Heart left ventricle (tissue), 16 donors: ENCODE data around the gene OLFML3. TPM values are rescaled to one million over a fixed set of nuclear protein-coding genes. Genes with fewer than 3 reads are reported as not detected.

Source experiments
- ATAC-seq, 4 donors: fragments of 200-7000 bp; cut with Tn5 transposase; one replicate each; pipeline ENCODE4 v1.9.1; 2020 to 2022; ENCODE audit warnings: moderate library complexity in 4 of 4, mild to moderate bottlenecking in 3 of 4, moderate number of reproducible peaks in 1 of 4
- DNase-seq, 5 donors: peaks; one replicate each; pipeline ENCODE4 v3.0.0-alpha.2; 2020
- H3K27ac ChIP-seq, 12 donors: fragments of 200-600 bp; sonication (generic) in 4 of 12; one replicate each; pipeline versions ENCODE4 v1.5.0 to v1.8.0; 2016 to 2022; ENCODE audit warnings: mild to moderate bottlenecking in 2 of 12
- H3K27me3 ChIP-seq, 9 donors: fragments of 200-600 bp; sonication (generic) in 2 of 9; one replicate each; pipeline versions ENCODE4 v1.5.1 to v1.8.0; 2016 to 2022; ENCODE audit warnings: mild to moderate bottlenecking in 3 of 9
- H3K36me3 ChIP-seq, 9 donors: fragments of 200-600 bp; sonication (generic) in 2 of 9; one replicate each; pipeline versions ENCODE4 v1.5.0 to v1.8.0; 2018 to 2022; ENCODE audit warnings: mild to moderate bottlenecking in 2 of 9
- H3K4me1 ChIP-seq, 12 donors: fragments of 200-600 bp; sonication (generic) in 4 of 12; one replicate each; pipeline versions ENCODE4 v1.5.0 to v1.8.0; 2016 to 2022; ENCODE audit warnings: mild to moderate bottlenecking in 3 of 12
- H3K4me3 ChIP-seq, 12 donors: fragments of 200-600 bp; sonication (generic) in 4 of 12; one replicate each; pipeline versions ENCODE4 v1.5.0 to v1.8.0; 2017 to 2022; ENCODE audit warnings: mild to moderate bottlenecking in 9 of 12, moderate library complexity in 4 of 12
- H3K9me3 ChIP-seq, 12 donors: fragments of 200-600 bp; sonication (generic) in 4 of 12; one replicate each; pipeline versions ENCODE4 v1.5.0 to v1.8.0; 2016 to 2022; ENCODE audit warnings: mild to moderate bottlenecking in 1 of 12
- CTCF ChIP-seq, 12 donors: fragments of 200-600 bp; sonication (generic) in 4 of 12; IDR thresholded peaks; one replicate each; pipeline versions ENCODE4 v1.5.0 to v1.8.0; 2018 to 2022; ENCODE audit warnings: antibody characterized with exemption in 12 of 12, mild to moderate bottlenecking in 5 of 12
- POLR2A ChIP-seq, 2 donors: fragments of 450-650 bp; IDR thresholded peaks; one replicate each; pipeline ENCODE4 v1.6.1; 2017; ENCODE audit warnings: antibody characterized with exemption in 2 of 2, mild to moderate bottlenecking in 2 of 2, moderate library complexity in 2 of 2
- WGBS, 4 donors: extraction: QIAGEN DNeasy Blood & Tissue Kit in 2 of 4; methylation state at CpG; one replicate each; pipeline versions ENCODE4 v1.1.5 to v1.1.7; 2013 to 2018; 5-methylcytosine and 5-hydroxymethylcytosine counted together
- intact Hi-C, 10 donors: fragments of 100-400 bp; cut with DNase I; formaldehyde crosslinking; loops; one replicate each; pipeline versions ENCODE4 v1.11.1 to v1.14.2; 2022
- polyA plus RNA-seq, 2 donors: library from polyadenylated mRNA; stranded (reverse); fragments of 200-250 nt; gene quantifications; one replicate each; pipeline ENCODE4 v1.2.3, GENCODE V29; 2013
- total RNA-seq, 9 donors: library from RNA; depleted of rRNA in 2 of 9; stranded (reverse); fragments of >200 nt in 2 of 9; fragmentation: NEBNext Ultra II Directional in 3 of 9; extraction: Animal tissue kit (Norgen Biotek cat#: 25700) in 3 of 9; gene quantifications; one replicate each; pipeline versions ENCODE4 v1.1.0 to v1.2.4, GENCODE V29; 2016 to 2023
- donor health status: ischemic (EF 13 %, LVEDD 7.1; RV severe dilation, severe dysfunction).
- donor health status: healthy with polysubstance abuse.
- donor health status: DM: no; HTN: yes; CAD: no.
- donor health status: DM: no; HTN: no; CAD: no.
- donor health status: ischemic (EF 25% LVEDD 6.9; RV normal size, moderate dysfunction).
- donor health status: ischemic (EF 25% LVEDD 5.7; RV mildly dilated, moderate dysfunction).
- donor health status: healthy.
- donor health status: DM: yes; HTN: yes; CAD: no.
- donor health status: ischemic (EF 35%, LVEDD 5.7; RV mildly dilated, moderate dysfunction).
- donor health status: nonischemic (EF 11% LVEDD 7.7; RV severe dilation, severe dysfunction).
- donor health status: DM: yes; HTN: yes; CAD: no.
- donor health status: PGD.
- donor health status: ischemic (EF 29% LVEDD 5.4; RV normal size, mild dysfunction).
- donor health status: nonischemic (EF 23%, LVEDD 6.1; RV moderate dilation, normal function).

The OLFML3 gene
- total and polyA plus RNA-seq, 11 donors = 5.1 to 27.2 (median 12.7) TPM

GRCh38 chr1:113995382-113995781 is 16.1 kb downstream of the OLFML3 start:
- WGBS, 4 donors = 93 to 98% (median 96%) methylated on average over 2 of the region's 2 CpGs
- DNase-seq (no peak), ATAC-seq (no peak)
- Histone ChIP-seq H3K9me3 (peaks cover 0 to 26% (median 13%) of the 10 kb centered on the region in 12 donors), H3K27ac (no peak overlapping the region), H3K4me3 (no peak overlapping the region), H3K27me3 (no peaks in the 10 kb centered on the region), H3K36me3 (no peaks in the 10 kb centered on the region), H3K4me1 (peaks cover 0 to 6% (median 0%) of the 10 kb centered on the region in 12 donors)
- TF ChIP-seq CTCF (IDR thresholded peaks at IDR 0.05) (no peak), POLR2A (IDR thresholded peaks at IDR 0.05) (no peak)
- intact Hi-C loops = no loop called here

DNA sequence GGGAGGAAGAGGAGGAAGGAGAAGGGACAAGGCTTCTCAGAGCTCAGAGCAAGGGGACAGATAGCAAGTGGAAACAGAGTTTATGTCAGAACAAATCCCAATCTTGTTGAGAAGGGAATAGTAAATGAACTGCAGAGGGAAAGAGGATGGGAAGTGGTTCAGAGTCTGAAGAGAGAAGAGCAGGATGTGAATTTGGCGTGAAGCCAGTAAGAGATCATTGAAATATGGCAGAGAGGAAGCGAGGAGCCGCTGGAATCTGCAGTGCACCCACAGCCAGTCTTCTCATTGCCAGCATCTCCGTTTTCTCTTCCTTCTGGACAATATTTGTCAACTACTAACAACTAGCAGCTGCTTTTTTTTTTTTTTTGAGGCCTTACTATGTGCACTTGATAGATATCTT is 19.1 kb downstream of the OLFML3 start:
- ATAC-seq (no peak), DNase-seq (no peak)
- TF ChIP-seq POLR2A (IDR thresholded peaks at IDR 0.05) (no peak), CTCF (IDR thresholded peaks at IDR 0.05) (no peak)
- Histone ChIP-seq H3K27ac (no peak overlapping the region), H3K9me3 (peaks cover 0 to 26% (median 13%) of the 10 kb centered on the region in 12 donors), H3K27me3 (no peaks in the 10 kb centered on the region), H3K4me3 (no peak overlapping the region), H3K4me1 (peaks cover 0 to 14% (median 1%) of the 10 kb centered on the region in 12 donors), H3K36me3 (no peaks in the 10 kb centered on the region)
- intact Hi-C loops = no loop called here
- 25 to 42% (median 29%) methylated on average over 4 of the region's 4 CpGs for WGBS, 4 donors

GRCh38 chr1:113999233-113999632 is 20.0 kb downstream of the OLFML3 start:
- peaks cover 0 to 23% (median 13%) of the 10 kb centered on the region in 12 donors for H3K9me3 ChIP-seq
- WGBS, 4 donors = 86 to 92% (median 90%) methylated on average over 2 of the region's 2 CpGs
- H3K27ac ChIP-seq = no peak overlapping the region
- DNase-seq = no peak
- H3K27me3 ChIP-seq = no peaks in the 10 kb centered on the region
- no peaks in the 10 kb centered on the region for H3K36me3 ChIP-seq
- no peak for ATAC-seq
- no peak overlapping the region for H3K4me3 ChIP-seq
- TF ChIP-seq CTCF (IDR thresholded peaks at IDR 0.05) = no peak
- no peak for TF ChIP-seq POLR2A (IDR thresholded peaks at IDR 0.05)
- intact Hi-C loops = no loop called here
- peaks cover 0 to 23% (median 6%) of the 10 kb centered on the region in 12 donors for H3K4me1 ChIP-seq

GRCh38 chr1:113999799-114000198 is 20.5 kb downstream of the OLFML3 start:
- peaks cover 0 to 23% (median 6%) of the 10 kb centered on the region in 12 donors for H3K4me1 ChIP-seq
- ATAC-seq (no peak), DNase-seq (no peak)
- no peaks in the 10 kb centered on the region for H3K27me3 ChIP-seq
- no peak for TF ChIP-seq POLR2A (IDR thresholded peaks at IDR 0.05)
- TF ChIP-seq CTCF (IDR thresholded peaks at IDR 0.05) = no peak
- no peak overlapping the region for H3K27ac ChIP-seq
- no peaks in the 10 kb centered on the region for H3K36me3 ChIP-seq
- peaks cover 0 to 17% (median 11%) of the 10 kb centered on the region in 12 donors for H3K9me3 ChIP-seq
- H3K4me3 ChIP-seq = no peak overlapping the region
- WGBS, 4 donors = 78 to 87% (median 81%) methylated on average over 2 of the region's 2 CpGs
- intact Hi-C loops = no loop called here
